ENCODE results near the gene CTNNBIP1.
A peak's percentile ranks its signal among the peaks of the same experiment; 100 is the strongest.

The CTNNBIP1 gene

GRCh38 chr1:9874959-9875635, 35.0 kb downstream of the CTNNBIP1 start:
- DNase-seq: peak; percentile 82 to 85

GRCh38 chr1:9874412-9874811, 35.7 kb downstream of the CTNNBIP1 start:
- no peak for DNase-seq

GRCh38 chr1:9873992-9874391, 36.1 kb downstream of the CTNNBIP1 start:
- no peak for DNase-seq

- no peak for DNase-seq
These were observed 36.7 kb downstream of the CTNNBIP1 start for GRCh38 chr1:9873385-9873784.

- DNase-seq: no peak
These were observed 37.5 kb downstream of the CTNNBIP1 start for GRCh38 chr1:9872430-9873165.

GRCh38 chr1:9871707-9872425, 38.2 kb downstream of the CTNNBIP1 start:
- DNase-seq: no peak

- no peak for DNase-seq
These were observed 39.0 kb downstream of the CTNNBIP1 start for GRCh38 chr1:9871021-9871420.

GRCh38 chr1:9870572-9870971, 39.5 kb downstream of the CTNNBIP1 start:
- no peak for DNase-seq

- no peak for DNase-seq
These were observed 40.2 kb downstream of the CTNNBIP1 start for GRCh38 chr1:9869831-9870251.

GRCh38 chr1:9868244-9868590, 41.9 kb downstream of the CTNNBIP1 start:
- no peak for DNase-seq

GRCh38 chr1:9867408-9868243, 42.4 kb downstream of the CTNNBIP1 start:
- peak; percentile 93 to 94 for DNase-seq

- no peak for DNase-seq
These were observed 43.2 kb downstream of the CTNNBIP1 start for GRCh38 chr1:9866836-9867235.

- DNase-seq: no peak
These were observed 44.3 kb downstream of the CTNNBIP1 start for GRCh38 chr1:9865724-9866123.

GRCh38 chr1:9863371-9863770, 46.7 kb downstream of the CTNNBIP1 start:
- DNase-seq: no peak

GRCh38 chr1:9861360-9861759, 48.7 kb downstream of the CTNNBIP1 start:
- no peak for DNase-seq

- no peak for DNase-seq
These were observed 49.2 kb downstream of the CTNNBIP1 start for GRCh38 chr1:9860887-9861286.

- DNase-seq: no peak
These were observed 50.6 kb downstream of the CTNNBIP1 start for GRCh38 chr1:9859281-9860014.

- DNase-seq: no peak
These were observed 51.6 kb downstream of the CTNNBIP1 start for GRCh38 chr1:9858293-9859035.

- no peak for DNase-seq
These were observed 54.9 kb downstream of the CTNNBIP1 start for GRCh38 chr1:9855186-9855585.

GRCh38 chr1:9853249-9853595, 56.8 kb downstream of the CTNNBIP1 start:
- DNase-seq: no peak

GRCh38 chr1:9852410-9853248, 57.4 kb downstream of the CTNNBIP1 start:
- DNase-seq: no peak
